ENCODE measurements around the gene STXBP2.
A peak's percentile ranks its signal among the peaks of the same experiment; 100 is the strongest.

STXBP2 gene

GRCh38 chr19:7636691-7637373, at the start of gene STXBP2:
Gene STXBP2 (plus strand): TSS chr19:7637110. CDS start chr19:7637150, 40 bp downstream.
- DNase-seq (ENCODE audit: low spot score): peak; percentile 89

GRCh38 chr19:7589822-7590221, 47.1 kb upstream of the STXBP2 start:
- no peak for DNase-seq (ENCODE audit: low spot score)

- DNase-seq (ENCODE audit: low spot score): no peak
Measured at GRCh38 chr19:7590256-7590655, 46.7 kb upstream of the STXBP2 start.

- DNase-seq (ENCODE audit: low spot score): peak; percentile 75
Measured at GRCh38 chr19:7595466-7596133, 41.3 kb upstream of the STXBP2 start, which contains the start of gene CAMSAP3. Gene CAMSAP3 (plus strand): TSS chr19:7595863. CDS start chr19:7596003, 140 bp downstream.

GRCh38 chr19:7596211-7596937, 40.5 kb upstream of the STXBP2 start:
- DNase-seq (ENCODE audit: low spot score): no peak

GRCh38 chr19:7597689-7598088, 39.2 kb upstream of the STXBP2 start:
- no peak for DNase-seq (ENCODE audit: low spot score)

- no peak for DNase-seq (ENCODE audit: low spot score)
Measured at GRCh38 chr19:7598180-7598579, 38.7 kb upstream of the STXBP2 start.

GRCh38 chr19:7600721-7601120, 36.2 kb upstream of the STXBP2 start:
- no peak for DNase-seq (ENCODE audit: low spot score)

- DNase-seq (ENCODE audit: low spot score): no peak
Measured at GRCh38 chr19:7602240-7602934, 34.5 kb upstream of the STXBP2 start.

GRCh38 chr19:7602935-7603497, 33.9 kb upstream of the STXBP2 start:
- DNase-seq (ENCODE audit: low spot score): no peak

- DNase-seq (ENCODE audit: low spot score): no peak
Measured at GRCh38 chr19:7603919-7604318, 33.0 kb upstream of the STXBP2 start.

- peak; percentile 99 for DNase-seq (ENCODE audit: low spot score)
Measured at GRCh38 chr19:7605490-7606222, 31.3 kb upstream of the STXBP2 start.

- DNase-seq (ENCODE audit: low spot score): no peak
Measured at GRCh38 chr19:7606289-7606688, 30.6 kb upstream of the STXBP2 start.

- no peak for DNase-seq (ENCODE audit: low spot score)
Measured at GRCh38 chr19:7607212-7607873, 29.6 kb upstream of the STXBP2 start.

GRCh38 chr19:7607874-7608560, 28.9 kb upstream of the STXBP2 start:
- no peak for DNase-seq (ENCODE audit: low spot score)

GRCh38 chr19:7610491-7611240, 26.2 kb upstream of the STXBP2 start:
- DNase-seq (ENCODE audit: low spot score): no peak

- no peak for DNase-seq (ENCODE audit: low spot score)
Measured at GRCh38 chr19:7611541-7612279, 25.2 kb upstream of the STXBP2 start.

Data from NAMALWA (cell line).